ENCODE results near the gene TIAM1. TPM values are rescaled to one million over a fixed set of nuclear protein-coding genes. Genes with fewer than 3 reads are reported as not detected.

The TIAM1 gene
- total RNA-seq, 6 donors from 2014 or later: 13.4 to 32.1 (median 19.5) TPM

DNA sequence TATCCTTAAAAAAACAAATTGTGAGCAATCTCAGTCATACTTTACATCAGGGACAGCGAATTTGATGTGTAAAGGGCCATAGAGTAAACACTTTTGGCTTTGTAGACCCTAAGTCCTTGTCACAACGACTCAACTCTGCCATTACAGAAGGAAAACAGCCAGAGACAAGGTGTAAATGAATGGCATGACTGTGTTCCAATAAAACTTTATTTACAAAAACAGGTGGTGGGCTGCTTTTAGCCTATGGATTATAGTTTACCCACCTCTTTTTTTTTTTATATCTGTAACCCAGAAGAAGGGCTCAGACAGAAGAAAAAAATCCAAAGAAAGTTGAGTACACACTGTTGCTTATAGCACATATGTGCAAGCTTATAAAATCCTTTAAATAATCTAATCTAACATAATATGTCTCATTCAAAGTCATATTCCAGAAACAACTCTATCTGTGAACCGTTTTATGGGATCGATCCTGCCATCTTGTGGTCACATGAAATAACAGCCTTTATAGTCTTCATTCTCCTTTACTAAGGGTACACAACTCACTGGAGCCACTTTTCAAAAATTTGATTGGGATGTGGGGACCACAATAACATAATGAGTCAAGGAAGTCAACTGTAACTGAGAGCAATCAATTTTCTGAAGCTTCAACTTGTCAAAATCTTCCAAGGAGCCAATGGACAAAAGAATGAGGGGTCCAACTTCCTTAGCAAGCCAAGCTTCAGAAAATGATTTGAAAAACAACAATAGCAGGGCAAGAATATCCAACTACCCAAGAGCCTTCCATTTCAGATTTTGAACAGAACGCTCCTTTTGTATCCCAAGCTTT lies 163.6 kb downstream of the TIAM1 start:
- Histone ChIP-seq H3K4me1 (peaks cover 11 to 18% (median 15%) of the 10 kb centered on the region in 4 donors), H3K4me3 (no peak overlapping the region), H3K9me3 (no peaks in the 10 kb centered on the region), H3K36me3 (no peaks in the 10 kb centered on the region), H3K27ac (no peak overlapping the region), H3K27me3 (no peaks in the 10 kb centered on the region)
- DNase-seq (no peak), ATAC-seq (ENCODE audit: low FRiP score in 2 of 2) (peak in 1 of 2 donors; percentile 54)
- no peak for TF ChIP-seq POLR2A (IDR thresholded peaks at IDR 0.05)
- no peak for TF ChIP-seq POLR2AphosphoS5 (IDR thresholded peaks at IDR 0.05)
- TF ChIP-seq EP300 (IDR thresholded peaks at IDR 0.05): no peak
- TF ChIP-seq, protein P1, sequence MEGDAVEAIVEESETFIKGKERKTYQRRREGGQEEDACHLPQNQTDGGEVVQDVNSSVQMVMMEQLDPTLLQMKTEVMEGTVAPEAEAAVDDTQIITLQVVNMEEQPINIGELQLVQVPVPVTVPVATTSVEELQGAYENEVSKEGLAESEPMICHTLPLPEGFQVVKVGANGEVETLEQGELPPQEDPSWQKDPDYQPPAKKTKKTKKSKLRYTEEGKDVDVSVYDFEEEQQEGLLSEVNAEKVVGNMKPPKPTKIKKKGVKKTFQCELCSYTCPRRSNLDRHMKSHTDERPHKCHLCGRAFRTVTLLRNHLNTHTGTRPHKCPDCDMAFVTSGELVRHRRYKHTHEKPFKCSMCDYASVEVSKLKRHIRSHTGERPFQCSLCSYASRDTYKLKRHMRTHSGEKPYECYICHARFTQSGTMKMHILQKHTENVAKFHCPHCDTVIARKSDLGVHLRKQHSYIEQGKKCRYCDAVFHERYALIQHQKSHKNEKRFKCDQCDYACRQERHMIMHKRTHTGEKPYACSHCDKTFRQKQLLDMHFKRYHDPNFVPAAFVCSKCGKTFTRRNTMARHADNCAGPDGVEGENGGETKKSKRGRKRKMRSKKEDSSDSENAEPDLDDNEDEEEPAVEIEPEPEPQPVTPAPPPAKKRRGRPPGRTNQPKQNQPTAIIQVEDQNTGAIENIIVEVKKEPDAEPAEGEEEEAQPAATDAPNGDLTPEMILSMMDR (IDR thresholded peaks at IDR 0.05): peak in 5 of 6 experiments; percentile 31 to 53 (median 45)
- WGBS, 2 donors: 47% methylated on average over 5 of the region's 5 CpGs

- Histone ChIP-seq H3K4me3 (no peak overlapping the region), H3K4me1 (peaks cover 23 to 47% (median 34%) of the 10 kb centered on the region in 4 donors), H3K9me3 (no peaks in the 10 kb centered on the region), H3K27me3 (no peaks in the 10 kb centered on the region), H3K36me3 (no peaks in the 10 kb centered on the region), H3K27ac (peak overlapping the region in 1 of 4 donors; percentile 22)
- no peak for ATAC-seq (ENCODE audit: low FRiP score in 2 of 2)
- 70 to 79% methylated on average over 4 of the region's 4 CpGs for WGBS, 2 donors
- DNase-seq: no peak
- TF ChIP-seq, protein P1 (IDR thresholded peaks at IDR 0.05): no peak
- no peak for TF ChIP-seq EP300 (IDR thresholded peaks at IDR 0.05)
- TF ChIP-seq POLR2A (IDR thresholded peaks at IDR 0.05): no peak
- TF ChIP-seq POLR2AphosphoS5 (IDR thresholded peaks at IDR 0.05): no peak
These were observed 167.3 kb downstream of the TIAM1 start for GRCh38 chr21:31176725-31177124.

GRCh38 chr21:31176080-31176551 lies 167.9 kb downstream of the TIAM1 start:
- ATAC-seq (ENCODE audit: low FRiP score in 2 of 2): peak in 1 of 2 donors; percentile 43
- Histone ChIP-seq H3K4me3 (no peak overlapping the region), H3K27me3 (no peaks in the 10 kb centered on the region), H3K27ac (peak overlapping the region in 2 of 4 donors; percentile 22 to 34), H3K36me3 (no peaks in the 10 kb centered on the region), H3K4me1 (peaks cover 23 to 47% (median 34%) of the 10 kb centered on the region in 4 donors), H3K9me3 (no peaks in the 10 kb centered on the region)
- WGBS, 2 donors: 48% methylated on average over 2 of the region's 2 CpGs
- no peak for DNase-seq
- TF ChIP-seq POLR2A (IDR thresholded peaks at IDR 0.05): no peak
- TF ChIP-seq EP300 (IDR thresholded peaks at IDR 0.05): no peak
- TF ChIP-seq, protein P1 (IDR thresholded peaks at IDR 0.05): no peak
- no peak for TF ChIP-seq POLR2AphosphoS5 (IDR thresholded peaks at IDR 0.05)

DNA sequence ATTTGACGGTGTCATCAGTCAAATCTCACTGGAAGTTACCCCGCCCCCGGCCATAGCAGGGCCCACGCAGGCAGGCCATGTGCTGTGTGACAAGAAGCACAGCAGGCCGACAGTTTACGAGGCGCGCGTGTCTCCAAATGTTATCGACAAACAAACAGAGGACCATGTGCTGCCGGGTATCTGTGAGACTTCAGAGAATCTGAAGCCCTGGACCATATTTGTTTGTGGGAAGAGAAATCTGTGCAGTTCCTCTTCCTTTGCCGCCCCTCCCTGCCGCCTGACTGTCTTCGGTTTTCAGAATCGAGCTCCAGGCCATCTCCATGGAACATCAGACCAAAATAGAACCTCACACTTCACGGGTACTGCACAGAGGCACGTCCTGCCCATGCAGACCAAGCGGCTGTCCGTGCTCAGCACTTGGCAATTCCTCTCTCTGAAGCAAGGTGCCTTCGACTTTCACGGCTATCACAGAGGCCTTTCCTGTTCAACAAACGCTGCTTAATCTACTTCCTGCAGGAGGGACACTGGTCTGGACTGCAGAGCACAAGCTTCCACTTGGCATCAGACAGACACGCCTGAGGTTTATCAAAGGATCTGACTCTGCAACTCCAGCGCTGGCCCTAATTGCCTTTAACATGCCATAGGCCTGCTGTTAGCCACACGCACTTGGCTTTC lies 170.0 kb downstream of the TIAM1 start:
- no peaks in the 10 kb centered on the region for H3K36me3 ChIP-seq
- H3K4me1 ChIP-seq: peaks cover 23 to 47% (median 34%) of the 10 kb centered on the region in 4 donors
- H3K27ac ChIP-seq: peak overlapping the region; percentile 54 to 57 (median 56)
- H3K27me3 ChIP-seq: no peaks in the 10 kb centered on the region
- ATAC-seq (ENCODE audit: low FRiP score in 2 of 2) (peak; percentile 57 to 71), DNase-seq (peak; percentile 34 to 58)
- H3K9me3 ChIP-seq: no peaks in the 10 kb centered on the region
- WGBS, 2 donors: 32 to 50% methylated on average over 25 of the region's 25 CpGs
- TF ChIP-seq, protein P1 (IDR thresholded peaks at IDR 0.05): peak in 1 of 6 experiments; percentile 21
- TF ChIP-seq EP300 (IDR thresholded peaks at IDR 0.05) (peak in 2 of 4 donors; percentile 61 to 82), POLR2AphosphoS5 (IDR thresholded peaks at IDR 0.05) (peak; percentile 45 to 48), POLR2A (IDR thresholded peaks at IDR 0.05) (no peak)
- no peak overlapping the region for H3K4me3 ChIP-seq
